ENCODE measurements around the gene SNRPD1. TPM values are rescaled to one million over a fixed set of nuclear protein-coding genes. Genes with fewer than 3 reads are reported as not detected.
"Not testable (repeated sequence)": the region's sequence is repeated elsewhere in the genome, so short reads cannot be mapped to it uniquely, and the experiment has no call there.

SNRPD1 gene
- total RNA-seq (2014; rRNA removed; shearing (Covaris generic)) = 168 and 175 TPM in 2 replicates
- 62.8 and 71.8 TPM in 2 replicates for polyA plus RNA-seq (2015; cell fraction: cytosol; rRNA removed)
- 32.7 and 34.6 TPM in 2 replicates for polyA plus RNA-seq (2015; cell fraction: nucleus; rRNA removed)

GRCh38 chr18:21612125-21613039 is at the start of gene SNRPD1:
Gene SNRPD1, plus strand, starts transcription at chr18:21612314. Its CDS starts 116 bp downstream, at chr18:21612430.
- DNase-seq (ENCODE audit: low read depth) = peak; percentile 93

GRCh38 chr18:21571772-21572171 is 40.3 kb upstream of the SNRPD1 start:
- no peak for DNase-seq (ENCODE audit: low read depth)

- no peak for DNase-seq (ENCODE audit: low read depth)
Measured at GRCh38 chr18:21575656-21576055, 36.5 kb upstream of the SNRPD1 start.

GRCh38 chr18:21584391-21584790 is 27.7 kb upstream of the SNRPD1 start:
- DNase-seq (ENCODE audit: low read depth) = no peak

GRCh38 chr18:21592361-21592760 is 19.8 kb upstream of the SNRPD1 start:
- DNase-seq (ENCODE audit: low read depth) = not testable (repeated sequence)

GRCh38 chr18:21593540-21594257 is 18.4 kb upstream of the SNRPD1 start:
- DNase-seq (ENCODE audit: low read depth) = peak; percentile 13

GRCh38 chr18:21597620-21598019 is 14.5 kb upstream of the SNRPD1 start:
- no peak for DNase-seq (ENCODE audit: low read depth)

- DNase-seq (ENCODE audit: low read depth) = no peak
Measured at GRCh38 chr18:21598726-21599584, 13.2 kb upstream of the SNRPD1 start.

GRCh38 chr18:21599585-21600525 is 12.3 kb upstream of the SNRPD1 start:
- no peak for DNase-seq (ENCODE audit: low read depth)

- DNase-seq (ENCODE audit: low read depth) = peak; percentile 99
Measured at GRCh38 chr18:21600526-21601410, 11.3 kb upstream of the SNRPD1 start, which contains the start of gene ESCO1. Gene ESCO1, minus strand, starts transcription at chr18:21600704. Its CDS starts 25,861 bp downstream, at chr18:21574843.

GRCh38 chr18:21602299-21602587 is 9.9 kb upstream of the SNRPD1 start:
- DNase-seq (ENCODE audit: low read depth) = no peak

- DNase-seq (ENCODE audit: low read depth) = no peak
Measured at GRCh38 chr18:21604671-21605070, 7.4 kb upstream of the SNRPD1 start.

GRCh38 chr18:21605213-21605612 is 6.9 kb upstream of the SNRPD1 start:
- DNase-seq (ENCODE audit: low read depth) = no peak

GRCh38 chr18:21611401-21612124 is 551 bp upstream of the SNRPD1 start:
- not testable (repeated sequence) for DNase-seq (ENCODE audit: low read depth)

- not testable (repeated sequence) for DNase-seq (ENCODE audit: low read depth)
Measured at GRCh38 chr18:21621640-21622039, 9.5 kb downstream of the SNRPD1 start.

- DNase-seq (ENCODE audit: low read depth) = no peak
Measured at GRCh38 chr18:21629089-21629832, 17.1 kb downstream of the SNRPD1 start.

- DNase-seq (ENCODE audit: low read depth) = no peak
Measured at GRCh38 chr18:21632393-21632792, 20.3 kb downstream of the SNRPD1 start.
